ENCODE measurements around the gene PRR30. TPM values are rescaled to one million over a fixed set of nuclear protein-coding genes. Genes with fewer than 3 reads are reported as not detected.
A peak's percentile ranks its signal among the peaks of the same experiment; 100 is the strongest.
"Not testable (repeated sequence)": the region's sequence is repeated elsewhere in the genome, so short reads cannot be mapped to it uniquely, and the experiment has no call there.

Gene PRR30
- total and polyA plus RNA-seq, 10 of the 15 experiments (the other 5 are each of a cell fraction or from before 2014, with no cell fraction given), result not detected

GRCh38 chr2:27119330-27119670 is 19.9 kb downstream of the PRR30 start:
- H3K4me3 ChIP-seq; H3K9me3 ChIP-seq (replicated peaks; ENCODE audit: control insufficient read depth, insufficient read depth, low read length); intact Hi-C loops (cut with micrococcal nuclease; ENCODE audit: unreplicated experiment); BruUV-seq (replicated peaks); ATAC-seq; CTCF ChIA-PET; H3K4me1 ChIP-seq (ENCODE audit: control insufficient read depth, insufficient read depth, low read length); H4K20me1 ChIP-seq (ENCODE audit: control insufficient read depth, insufficient read depth); in situ Hi-C loops (cut with MboI); H3K9ac ChIP-seq (ENCODE audit: control insufficient read depth, insufficient read depth, low read length); DNase-seq (ENCODE audit: low read depth, low spot score); SMC1A ChIA-PET (ENCODE audit: uncharacterized antibody, unreplicated experiment); FAIRE-seq; H3K27ac ChIP-seq (ENCODE audit: control insufficient read depth, insufficient read depth); H3K27me3 ChIP-seq (replicated peaks in 1 of 2; ENCODE audit: control insufficient read depth in 2 of 2, insufficient read depth in 2 of 2, low read length in 1 of 2); H3K79me2 ChIP-seq (ENCODE audit: control insufficient read depth, insufficient read depth, low read length); RAD21 ChIA-PET (ENCODE audit: unreplicated experiment); H3K36me3 ChIP-seq (ENCODE audit: control insufficient read depth in 2 of 2, insufficient read depth in 2 of 2, low read length in 1 of 2); POLR2A ChIA-PET: not testable (repeated sequence)
- Histone ChIP-seq H2AFZ (ENCODE audit: control insufficient read depth, low read depth, low read length) (peak overlapping the region; percentile 16), H3K4me2 (ENCODE audit: control insufficient read depth, insufficient read depth) (peak overlapping the region; percentile 48; the same call in 1 of the 2 replicates)
- 52% methylated on average over 8 of the region's 8 CpGs for WGBS (ENCODE audit: insufficient coverage, insufficient replicate concordance, low lambda C conversion rate, missing lambda C conversion rate)

GRCh38 chr2:27118525-27119329 is 20.5 kb downstream of the PRR30 start, which contains the start of gene CGREF1:
TSS of gene CGREF1 (minus strand) at chr2:27119128. CDS start at chr2:27104366, 14,762 bp downstream.
- Histone ChIP-seq H3K79me2 (ENCODE audit: control insufficient read depth, insufficient read depth, low read length) (no peaks in the 10 kb centered on the region), H3K27me3 (replicated peaks in 1 of 2; ENCODE audit: control insufficient read depth in 2 of 2, insufficient read depth in 2 of 2, low read length in 1 of 2) (peaks cover 6 to 7% of the 10 kb centered on the region in 2 experiments), H2AFZ (ENCODE audit: control insufficient read depth, low read depth, low read length) (peak within 1 kb of the TSS; percentile 16), H3K9me3 (replicated peaks; ENCODE audit: control insufficient read depth, insufficient read depth, low read length) (no peaks in the 10 kb centered on the region), H3K4me2 (ENCODE audit: control insufficient read depth, insufficient read depth) (peak within 1 kb of the TSS; percentile 48; the same call in 1 of the 2 replicates), H3K9ac (ENCODE audit: control insufficient read depth, insufficient read depth, low read length) (no peak within 1 kb of the TSS), H3K27ac (ENCODE audit: control insufficient read depth, insufficient read depth) (no peak within 1 kb of the TSS), H4K20me1 (ENCODE audit: control insufficient read depth, insufficient read depth) (no peaks in the 10 kb centered on the region), H3K4me3 (no peak within 1 kb of the TSS), H3K4me1 (ENCODE audit: control insufficient read depth, insufficient read depth, low read length) (peaks cover 1% of the 10 kb centered on the region; the same call in 1 of the 2 replicates), H3K36me3 (ENCODE audit: control insufficient read depth in 2 of 2, insufficient read depth in 2 of 2, low read length in 1 of 2) (no peaks in the 10 kb centered on the region)
- ChIA-PET SMC1A (ENCODE audit: uncharacterized antibody, unreplicated experiment) (no interaction called here), POLR2A (no interaction called here), RAD21 (ENCODE audit: unreplicated experiment) (no interaction called here), CTCF (no interaction called here)
- no peak for DNase-seq (ENCODE audit: low read depth, low spot score)
- BruUV-seq (replicated peaks), result no TSS peak
- ATAC-seq, result no peak
- FAIRE-seq, result no peak
- 12% methylated on average over 79 of the region's 84 CpGs for WGBS (ENCODE audit: insufficient coverage, insufficient replicate concordance, low lambda C conversion rate, missing lambda C conversion rate)
- in situ Hi-C loops (cut with MboI), result no loop called here
- intact Hi-C loops (cut with micrococcal nuclease; ENCODE audit: unreplicated experiment), result no loop called here
- no peak for TF ChIP-seq NKRF (conservative IDR thresholded peaks at IDR 0.05)
- no peak for TF ChIP-seq SMARCA5 (IDR thresholded peaks at IDR 0.05)
- TF ChIP-seq USF2 (IDR thresholded peaks at IDR 0.05; ENCODE audit: borderline replicate concordance, low read depth, low read length), result no peak
- no peak for TF ChIP-seq ZSCAN29 (IDR thresholded peaks at IDR 0.05)
- TF ChIP-seq PKNOX1 (IDR thresholded peaks at IDR 0.05), result no peak
- no peak for TF ChIP-seq ZNF207 (IDR thresholded peaks at IDR 0.05; ENCODE audit: borderline replicate concordance)
- TF ChIP-seq STAT3 (IDR thresholded peaks at IDR 0.05; ENCODE audit: low read depth, low read length), result no peak
- TF ChIP-seq TCF3 (IDR thresholded peaks at IDR 0.05; ENCODE audit: borderline replicate concordance, insufficient read depth, low read depth, low read length), result peak; percentile 78
- TF ChIP-seq MEF2B (IDR thresholded peaks at IDR 0.05; ENCODE audit: partially characterized antibody, poor library complexity, severe bottlenecking), result no peak
- no peak for TF ChIP-seq DPF2 (IDR thresholded peaks at IDR 0.05)
- peak; percentile 97 for TF ChIP-seq BCL3 (IDR thresholded peaks at IDR 0.05; ENCODE audit: borderline replicate concordance, insufficient read depth, low read depth, low read length, poor library complexity, severe bottlenecking)

Data from GM12878 (cell line).